Trophoblast cell (in vitro differentiated cells and primary cell): ENCODE measurements around the gene C20orf144.

Experiments
- DNase-seq, 2 donors: peaks; one replicate each; pipeline ENCODE4 v3.0.0-alpha.2; 2016
- H2AFZ ChIP-seq: 2 replicates; pipeline ENCODE4 v1.6.1; 2013; ENCODE audit warnings: low read length, moderate library complexity, mild to moderate bottlenecking; ENCODE audit not compliant: insufficient read depth, poor library complexity
- H2AK5ac ChIP-seq: 2 replicates; pipeline ENCODE4 v1.6.1; 2013; ENCODE audit warnings: mild to moderate bottlenecking, low read length
- H2BK120ac ChIP-seq: 2 replicates; pipeline ENCODE4 v1.6.1; 2013; ENCODE audit warnings: low read length, mild to moderate bottlenecking, moderate library complexity; ENCODE audit not compliant: insufficient read depth, poor library complexity
- H2BK12ac ChIP-seq: 2 replicates; pipeline ENCODE4 v1.6.1; 2013; ENCODE audit warnings: mild to moderate bottlenecking, low read length, moderate library complexity
- H2BK5ac ChIP-seq: 2 replicates; pipeline ENCODE4 v1.6.1; 2013; ENCODE audit warnings: low read length, low read depth, moderate library complexity, mild to moderate bottlenecking; ENCODE audit not compliant: poor library complexity
- H3K14ac ChIP-seq: 2 replicates; pipeline ENCODE4 v1.6.1; 2013; ENCODE audit warnings: mild to moderate bottlenecking, low read length
- H3K18ac ChIP-seq: 2 replicates; pipeline ENCODE4 v1.6.1; 2013; ENCODE audit warnings: mild to moderate bottlenecking, low read length
- H3K23ac ChIP-seq: 2 replicates; pipeline ENCODE4 v1.6.1; 2013; ENCODE audit warnings: low read length
- H3K27ac ChIP-seq: 2 replicates; pipeline ENCODE4 v1.5.1; 2013; ENCODE audit warnings: low read depth, mild to moderate bottlenecking, inconsistent platforms, low read length, moderate library complexity
- H3K27me3 ChIP-seq: 2 replicates; pipeline ENCODE4 v1.6.1; 2013; ENCODE audit warnings: inconsistent platforms, mild to moderate bottlenecking, low read length, moderate library complexity; ENCODE audit not compliant: insufficient read depth
- H3K36me3 ChIP-seq, 2 experiments: 1 replicate in 1 of 2; 2 replicates in 1 of 2; pipeline ENCODE4 v1.6.1; 2013; ENCODE audit warnings: low read length in 2 of 2, mild to moderate bottlenecking in 2 of 2, moderate library complexity in 1 of 2; ENCODE audit not compliant: insufficient read depth in 2 of 2, control insufficient read depth in 1 of 2
- H3K4ac ChIP-seq: 2 replicates; pipeline ENCODE4 v1.6.1; 2013; ENCODE audit warnings: low read depth, mild to moderate bottlenecking, low read length, moderate library complexity
- H3K4me1 ChIP-seq, 2 experiments: 1 replicate in 1 of 2; 2 replicates in 1 of 2; pipeline ENCODE4 v1.6.1; 2013; ENCODE audit warnings: low read length in 2 of 2, mild to moderate bottlenecking in 2 of 2, moderate library complexity in 1 of 2; ENCODE audit not compliant: insufficient read depth in 2 of 2, control insufficient read depth in 1 of 2
- H3K4me2 ChIP-seq: 2 replicates; pipeline ENCODE4 v1.6.1; 2013; ENCODE audit warnings: inconsistent platforms, mild to moderate bottlenecking, low read length, moderate library complexity
- H3K4me3 ChIP-seq: 2 replicates; pipeline ENCODE4 v1.5.1; 2013; ENCODE audit warnings: mild to moderate bottlenecking, low read depth, low read length, inconsistent platforms
- H3K79me1 ChIP-seq: one replicate; pipeline ENCODE4 v1.6.1; 2013; ENCODE audit warnings: low read length
- H3K79me2 ChIP-seq: 2 replicates; pipeline ENCODE4 v1.6.1; 2013; ENCODE audit warnings: low read length, mild to moderate bottlenecking; ENCODE audit not compliant: control insufficient read depth, insufficient read depth, poor library complexity
- H3K9ac ChIP-seq: 2 replicates; pipeline ENCODE4 v1.6.1; 2013; ENCODE audit warnings: mild to moderate bottlenecking, low read length
- H3K9me3 ChIP-seq: 2 replicates; pipeline ENCODE4 v1.6.1; 2013; ENCODE audit warnings: low read depth, mild to moderate bottlenecking, control low read depth, inconsistent platforms, low read length; ENCODE audit not compliant: insufficient read depth
- H4K12ac ChIP-seq: 2 replicates; pipeline ENCODE4 v1.6.1; 2013; ENCODE audit warnings: low read depth, mild to moderate bottlenecking, low read length, moderate library complexity
- H4K8ac ChIP-seq: 2 replicates; pipeline ENCODE4 v1.6.1; 2013; ENCODE audit warnings: low read depth, mild to moderate bottlenecking, low read length, moderate library complexity
- H4K91ac ChIP-seq: one replicate; pipeline ENCODE4 v1.6.1; 2013; ENCODE audit warnings: low read depth, mild to moderate bottlenecking, low read length, moderate library complexity
- WGBS: extraction: QIAGEN DNeasy Blood & Tissue Kit; methylation state at CpG from one replicate; pipeline ENCODE4 v1.1.7; 2013; ENCODE audit warnings: missing lambda C conversion rate; ENCODE audit not compliant: insufficient read length, insufficient coverage; ENCODE audit errors: extremely low coverage; 5-methylcytosine and 5-hydroxymethylcytosine counted together

Gene C20orf144

GRCh38 chr20:33707668-33708067 is 45.5 kb downstream of the C20orf144 start:
- Histone ChIP-seq H4K91ac (no peak overlapping the region), H3K18ac (no peak overlapping the region), H3K4me2 (no peak overlapping the region), H3K79me2 (no peaks in the 10 kb centered on the region), H3K9ac (no peak overlapping the region), H3K23ac (no peak overlapping the region), H3K79me1 (no peaks in the 10 kb centered on the region), H3K27me3 (no peaks in the 10 kb centered on the region), H3K4me3 (no peak overlapping the region), H4K8ac (no peak overlapping the region), H3K9me3 (peaks cover 1% of the 10 kb centered on the region), H3K4ac (no peak overlapping the region), H3K4me1 (peaks cover 0 to 2% of the 10 kb centered on the region in 2 experiments), H2BK120ac (no peak overlapping the region), H2BK12ac (no peak overlapping the region), H2AFZ (no peak overlapping the region), H2AK5ac (no peak overlapping the region), H3K36me3 (no peaks in the 10 kb centered on the region), H3K27ac (no peak overlapping the region), H3K14ac (no peak overlapping the region), H4K12ac (no peak overlapping the region), H2BK5ac (no peak overlapping the region)
- DNase-seq: no peak
- no CpG with 5 or more reads among the region's 11 CpGs for WGBS

- Histone ChIP-seq H3K79me1 (no peaks in the 10 kb centered on the region), H2BK12ac (no peak overlapping the region), H3K9ac (no peak overlapping the region), H3K23ac (no peak overlapping the region), H3K27ac (no peak overlapping the region), H3K14ac (no peak overlapping the region), H3K18ac (no peak overlapping the region), H4K8ac (no peak overlapping the region), H3K4me1 (peaks cover 0 to under 1% of the 10 kb centered on the region in 2 experiments), H2AK5ac (no peak overlapping the region), H2AFZ (no peak overlapping the region), H3K9me3 (no peaks in the 10 kb centered on the region), H3K4me3 (no peak overlapping the region), H2BK5ac (no peak overlapping the region), H3K36me3 (no peaks in the 10 kb centered on the region), H4K91ac (no peak overlapping the region), H4K12ac (no peak overlapping the region), H3K4me2 (no peak overlapping the region), H3K4ac (no peak overlapping the region), H3K27me3 (no peaks in the 10 kb centered on the region), H2BK120ac (no peak overlapping the region), H3K79me2 (no peaks in the 10 kb centered on the region)
- WGBS: no CpG with 5 or more reads among the region's 2 CpGs
- no peak for DNase-seq
Observed at GRCh38 chr20:33709398-33709797, 47.3 kb downstream of the C20orf144 start.

- Histone ChIP-seq H3K9ac (no peak overlapping the region), H3K27me3 (no peaks in the 10 kb centered on the region), H3K23ac (no peak overlapping the region), H3K79me1 (no peaks in the 10 kb centered on the region), H4K12ac (no peak overlapping the region), H4K8ac (no peak overlapping the region), H3K4me3 (no peak overlapping the region), H3K18ac (no peak overlapping the region), H3K9me3 (no peaks in the 10 kb centered on the region), H2BK120ac (no peak overlapping the region), H3K14ac (no peak overlapping the region), H3K27ac (no peak overlapping the region), H3K79me2 (no peaks in the 10 kb centered on the region), H3K4me1 (no peaks in the 10 kb centered on the region), H4K91ac (no peak overlapping the region), H2AFZ (no peak overlapping the region), H3K36me3 (no peaks in the 10 kb centered on the region), H2AK5ac (no peak overlapping the region), H3K4me2 (no peak overlapping the region), H2BK5ac (no peak overlapping the region), H3K4ac (no peak overlapping the region), H2BK12ac (no peak overlapping the region)
- DNase-seq: no peak
- WGBS: 100% methylated on average over 8 of the region's 16 CpGs
Observed at GRCh38 chr20:33709905-33710541, 47.9 kb downstream of the C20orf144 start.

DNA sequence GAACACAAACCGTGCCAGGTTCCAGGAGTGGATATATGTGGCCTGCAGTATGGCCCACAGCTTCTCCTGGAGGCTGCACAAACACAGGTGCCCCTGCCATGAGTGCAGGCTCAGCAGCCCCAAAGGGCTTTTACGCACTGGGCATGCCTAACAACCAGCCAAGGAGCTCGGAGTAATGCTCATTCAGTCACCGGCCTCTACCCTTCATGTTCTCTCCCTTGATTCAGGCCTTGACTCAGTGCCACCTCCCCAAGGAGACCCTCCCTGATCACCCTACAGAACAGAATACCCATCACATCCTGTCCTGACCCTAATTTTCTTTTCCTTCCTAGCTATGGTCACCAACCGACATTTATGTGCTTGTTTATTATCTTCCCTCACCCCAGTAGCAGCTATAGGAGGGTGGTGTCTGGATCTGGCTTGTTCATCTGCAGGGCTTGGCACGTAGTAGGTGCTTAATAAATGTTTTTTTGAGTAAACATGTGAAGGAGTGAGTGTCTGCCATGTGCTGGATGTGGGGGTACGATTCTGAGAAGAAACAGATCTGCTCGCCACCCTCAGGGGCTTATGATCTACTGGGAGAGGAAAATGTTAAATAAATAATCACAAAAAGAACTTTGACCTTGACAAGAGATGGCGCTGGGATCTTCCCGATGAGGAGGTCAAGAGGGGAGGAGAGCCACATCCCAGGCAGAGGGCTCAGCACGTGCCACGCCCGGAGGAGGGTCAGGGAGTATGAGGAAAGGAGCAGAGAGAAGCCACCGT is 48.7 kb downstream of the C20orf144 start:
- Histone ChIP-seq H3K4me1 (no peaks in the 10 kb centered on the region), H2AFZ (no peak overlapping the region), H3K23ac (no peak overlapping the region), H3K14ac (no peak overlapping the region), H3K9ac (no peak overlapping the region), H2BK12ac (no peak overlapping the region), H4K8ac (no peak overlapping the region), H3K36me3 (no peaks in the 10 kb centered on the region), H3K9me3 (no peaks in the 10 kb centered on the region), H3K79me2 (no peaks in the 10 kb centered on the region), H3K79me1 (no peaks in the 10 kb centered on the region), H3K18ac (no peak overlapping the region), H3K4me2 (no peak overlapping the region), H4K12ac (no peak overlapping the region), H3K4ac (no peak overlapping the region), H2BK120ac (no peak overlapping the region), H2BK5ac (no peak overlapping the region), H2AK5ac (no peak overlapping the region), H4K91ac (no peak overlapping the region), H3K27ac (no peak overlapping the region), H3K4me3 (no peak overlapping the region), H3K27me3 (no peaks in the 10 kb centered on the region)
- no CpG with 5 or more reads among the region's 14 CpGs for WGBS
- DNase-seq: no peak
